Posterior cingulate gyrus (tissue), 11 donors: ENCODE data around the gene RNF34.
"Not testable (repeated sequence)": the region's sequence is repeated elsewhere in the genome, so short reads cannot be mapped to it uniquely, and the experiment has no call there.

Experiments used
- DNase-seq, 10 donors: peaks; one replicate each; pipeline versions ENCODE4 v3.0.0 to v3.0.0-alpha.2; 2020 to 2021; ENCODE audit warnings: mixed read lengths in 3 of 10
- intact Hi-C: fragments of 100-400 bp; cut with DNase I; formaldehyde crosslinking; loops from one replicate; pipeline ENCODE4 v1.15.1; 2023

The RNF34 gene

GRCh38 chr12:121399391-121400331 lies at the start of gene RNF34:
Gene RNF34, plus strand, starts transcription at chr12:121400118. Its CDS starts 95 bp downstream, at chr12:121400213.
- intact Hi-C loops: loop anchor here (2.0 to 5.0 kb wide), 3 partner anchors 41 to 67 kb away; partner anchors contain the start of gene ANAPC5
- peak; percentile 95 to 100 (median 98) for DNase-seq

GRCh38 chr12:121351820-121352681 lies 47.9 kb upstream of the RNF34 start, which contains the start of gene ANAPC5:
Gene ANAPC5, minus strand, starts transcription at chr12:121352411. Its CDS starts 71 bp downstream, at chr12:121352340.
- intact Hi-C loops: loop anchor here (2.0 to 5.0 kb wide), 2 partner anchors 50 to 55 kb away; partner anchors contain the start of genes CAMKK2 and RNF34
- peak; percentile 90 to 99 (median 94) for DNase-seq

GRCh38 chr12:121352682-121353018 lies 47.3 kb upstream of the RNF34 start:
- peak in 1 of 10 donors; percentile 36 for DNase-seq
- intact Hi-C loops: loop anchor here (2.0 to 5.0 kb wide), 2 partner anchors 50 to 56 kb away; partner anchors contain the start of genes CAMKK2 and RNF34

- DNase-seq: no peak
Measured at GRCh38 chr12:121355818-121356217, 44.1 kb upstream of the RNF34 start.

GRCh38 chr12:121356657-121357056 lies 43.3 kb upstream of the RNF34 start:
- no peak for DNase-seq
- intact Hi-C loops: no loop called here

More at GRCh38 chr12:121355818-121356217, 44.1 kb upstream of the RNF34 start:
- intact Hi-C loops: no loop called here

- intact Hi-C loops: no loop called here
- no peak for DNase-seq
Measured at GRCh38 chr12:121357331-121357730, 42.6 kb upstream of the RNF34 start.

- intact Hi-C loops: no loop called here
- DNase-seq: no peak
Measured at GRCh38 chr12:121358073-121358472, 41.8 kb upstream of the RNF34 start.

GRCh38 chr12:121364683-121365121 lies 35.2 kb upstream of the RNF34 start:
- DNase-seq: no peak
- intact Hi-C loops: no loop called here

GRCh38 chr12:121365416-121366062 lies 34.4 kb upstream of the RNF34 start:
- no peak for DNase-seq
- intact Hi-C loops: no loop called here

GRCh38 chr12:121366063-121366459 lies 33.9 kb upstream of the RNF34 start:
- DNase-seq: no peak
- intact Hi-C loops: no loop called here

- intact Hi-C loops: no loop called here
- DNase-seq: no peak
Measured at GRCh38 chr12:121371404-121371803, 28.5 kb upstream of the RNF34 start.

- intact Hi-C loops: no loop called here
- no peak for DNase-seq
Measured at GRCh38 chr12:121373755-121374154, 26.2 kb upstream of the RNF34 start.

- DNase-seq, intact Hi-C loops: not testable (repeated sequence)
Measured at GRCh38 chr12:121374336-121374735, 25.6 kb upstream of the RNF34 start.

GRCh38 chr12:121374945-121375584 lies 24.9 kb upstream of the RNF34 start:
- DNase-seq, intact Hi-C loops: not testable (repeated sequence)

GRCh38 chr12:121376754-121377697 lies 22.9 kb upstream of the RNF34 start:
- DNase-seq: peak in 1 of 10 donors; percentile 14
- intact Hi-C loops: no loop called here

GRCh38 chr12:121378736-121379135 lies 21.2 kb upstream of the RNF34 start:
- no peak for DNase-seq
- intact Hi-C loops: no loop called here

- peak in 1 of 10 donors; percentile 16 for DNase-seq
- intact Hi-C loops: no loop called here
Measured at GRCh38 chr12:121379945-121380344, 20.0 kb upstream of the RNF34 start.

- no peak for DNase-seq
- intact Hi-C loops: no loop called here
Measured at GRCh38 chr12:121383601-121384021, 16.3 kb upstream of the RNF34 start.
